MM.1S (cell line): ENCODE data around the gene CASP10.

ENCODE experiments used
- DNase-seq: peaks from one replicate; pipeline ENCODE4 v3.0.0-alpha.2; 2015
- H2AFZ ChIP-seq: fragments of 300-600 bp; sonication (generic); 2 replicates; pipeline ENCODE4 v1.6.0; 2016; ENCODE audit warnings: antibody characterized with exemption, low read length
- H3F3A ChIP-seq: fragments of 300-600 bp; sonication (generic); 2 replicates; pipeline ENCODE4 v1.6.1; 2016; ENCODE audit warnings: mild to moderate bottlenecking, antibody characterized with exemption, low read length, moderate library complexity, mixed read lengths; ENCODE audit not compliant: insufficient read depth
- H3K27ac ChIP-seq: fragments of 300-600 bp; sonication (generic); 2 replicates; pipeline ENCODE4 v1.5.1; 2016; ENCODE audit warnings: mild to moderate bottlenecking, low read length
- H3K27me3 ChIP-seq: fragments of 300-600 bp; sonication (generic); replicated peaks from 2 replicates; pipeline ENCODE4 v1.6.0; 2016; ENCODE audit warnings: low read length; ENCODE audit not compliant: insufficient read depth
- H3K36me3 ChIP-seq: fragments of 300-600 bp; sonication (generic); replicated peaks from 2 replicates; pipeline ENCODE4 v1.6.1; 2016; ENCODE audit warnings: mild to moderate bottlenecking, low read length, mixed read lengths; ENCODE audit not compliant: insufficient read depth
- H3K4me1 ChIP-seq: fragments of 300-600 bp; sonication (generic); 2 replicates; pipeline ENCODE4 v1.6.1; 2016; ENCODE audit warnings: low read length, mixed read lengths
- H3K4me2 ChIP-seq: fragments of 300-600 bp; sonication (generic); 2 replicates; pipeline ENCODE4 v1.6.0; 2016; ENCODE audit warnings: low read depth, low read length
- H3K4me3 ChIP-seq: fragments of 300-600 bp; sonication (generic); 2 replicates; pipeline ENCODE4 v1.5.1; 2016; ENCODE audit warnings: low read length, mixed read lengths
- H3K79me2 ChIP-seq: fragments of 300-600 bp; sonication (generic); 2 replicates; pipeline ENCODE4 v1.6.1; 2016; ENCODE audit warnings: mixed run types, low read length, mixed read lengths
- H3K9ac ChIP-seq: fragments of 300-600 bp; sonication (generic); 2 replicates; pipeline ENCODE4 v1.6.1; 2016; ENCODE audit warnings: low read length, mixed read lengths
- H3K9me2 ChIP-seq: fragments of 300-600 bp; sonication (generic); replicated peaks from 2 replicates; pipeline ENCODE4 v1.6.1; 2016; ENCODE audit warnings: mild to moderate bottlenecking, low read length, mixed read lengths; ENCODE audit not compliant: insufficient read depth
- H3K9me3 ChIP-seq: fragments of 300-600 bp; sonication (generic); replicated peaks from 2 replicates; pipeline ENCODE4 v1.6.1; 2016; ENCODE audit warnings: mild to moderate bottlenecking, low read length, mixed read lengths; ENCODE audit not compliant: insufficient read depth
- H4K20me1 ChIP-seq: fragments of 300-600 bp; sonication (generic); 2 replicates; pipeline ENCODE4 v1.6.1; 2016; ENCODE audit warnings: mild to moderate bottlenecking, low read length, moderate library complexity, mixed read lengths; ENCODE audit not compliant: insufficient read depth
- EZH2 ChIP-seq: fragments of 300-600 bp; sonication (generic); optimal IDR thresholded peaks from 2 replicates; pipeline ENCODE3; 2017; ENCODE audit warnings: low read depth, mild to moderate bottlenecking, antibody characterized with exemption, low read length, mixed read lengths
- EZH2phosphoT487 ChIP-seq: fragments of 300-600 bp; sonication (generic); IDR thresholded peaks from 2 replicates; pipeline ENCODE4 v1.6.1; 2018; ENCODE audit warnings: antibody characterized with exemption, low read length
- TF ChIP-seq, protein P1 (sequence below): fragments of 300-600 bp; sonication (generic); IDR thresholded peaks from 2 replicates; pipeline ENCODE4 v1.5.1; 2016; ENCODE audit warnings: antibody characterized with exemption, low read length, mixed read lengths

The CASP10 gene

DNA sequence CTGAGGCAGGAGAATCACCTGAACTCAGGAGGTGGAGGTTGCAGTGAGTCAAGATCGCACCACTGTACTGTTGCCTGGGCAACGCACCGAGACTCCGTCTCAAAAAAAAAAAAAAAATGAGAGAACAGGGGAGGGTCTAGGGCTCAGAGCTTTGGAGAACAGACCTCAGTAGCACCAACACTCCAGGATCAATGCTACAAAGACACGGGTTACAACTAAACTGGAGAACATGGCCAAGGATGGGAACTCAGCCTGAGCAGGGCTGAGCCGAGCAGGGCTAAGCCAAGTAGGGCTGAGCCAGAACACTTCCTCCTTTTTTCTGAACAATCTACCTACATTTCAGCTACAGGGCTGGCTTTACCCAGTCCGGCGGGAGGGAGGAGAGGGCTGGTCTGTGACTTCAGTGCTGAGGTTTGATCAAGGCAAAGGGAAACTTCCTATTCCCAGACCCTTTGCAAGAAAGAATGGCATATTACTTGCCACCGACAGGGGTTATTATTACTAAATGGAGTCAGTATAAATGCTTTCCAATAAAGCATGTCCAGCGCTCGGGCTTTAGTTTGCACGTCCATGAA is 74.5 kb downstream of the CASP10 start:
- Histone ChIP-seq H3K9me3 (no peaks in the 10 kb centered on the region), H3K9me2 (no peaks in the 10 kb centered on the region), H3K79me2 (peaks cover 72% of the 10 kb centered on the region), H4K20me1 (no peaks in the 10 kb centered on the region), H3K4me1 (peaks cover 41% of the 10 kb centered on the region), H3K27ac (peak overlapping the region; percentile 96), H3K4me2 (peak overlapping the region; percentile 80), H3K27me3 (no peaks in the 10 kb centered on the region), H3K36me3 (no peaks in the 10 kb centered on the region), H3K4me3 (peak overlapping the region; percentile 57), H3F3A (peaks cover 74% of the 10 kb centered on the region), H2AFZ (no peak overlapping the region), H3K9ac (peak overlapping the region; percentile 95)
- no peak for TF ChIP-seq EZH2
- TF ChIP-seq, protein P1, sequence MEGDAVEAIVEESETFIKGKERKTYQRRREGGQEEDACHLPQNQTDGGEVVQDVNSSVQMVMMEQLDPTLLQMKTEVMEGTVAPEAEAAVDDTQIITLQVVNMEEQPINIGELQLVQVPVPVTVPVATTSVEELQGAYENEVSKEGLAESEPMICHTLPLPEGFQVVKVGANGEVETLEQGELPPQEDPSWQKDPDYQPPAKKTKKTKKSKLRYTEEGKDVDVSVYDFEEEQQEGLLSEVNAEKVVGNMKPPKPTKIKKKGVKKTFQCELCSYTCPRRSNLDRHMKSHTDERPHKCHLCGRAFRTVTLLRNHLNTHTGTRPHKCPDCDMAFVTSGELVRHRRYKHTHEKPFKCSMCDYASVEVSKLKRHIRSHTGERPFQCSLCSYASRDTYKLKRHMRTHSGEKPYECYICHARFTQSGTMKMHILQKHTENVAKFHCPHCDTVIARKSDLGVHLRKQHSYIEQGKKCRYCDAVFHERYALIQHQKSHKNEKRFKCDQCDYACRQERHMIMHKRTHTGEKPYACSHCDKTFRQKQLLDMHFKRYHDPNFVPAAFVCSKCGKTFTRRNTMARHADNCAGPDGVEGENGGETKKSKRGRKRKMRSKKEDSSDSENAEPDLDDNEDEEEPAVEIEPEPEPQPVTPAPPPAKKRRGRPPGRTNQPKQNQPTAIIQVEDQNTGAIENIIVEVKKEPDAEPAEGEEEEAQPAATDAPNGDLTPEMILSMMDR = 0 out of 2 replicates have a peak, but pooled peaks have one; percentile 12
- peak; percentile 59 for DNase-seq

DNA sequence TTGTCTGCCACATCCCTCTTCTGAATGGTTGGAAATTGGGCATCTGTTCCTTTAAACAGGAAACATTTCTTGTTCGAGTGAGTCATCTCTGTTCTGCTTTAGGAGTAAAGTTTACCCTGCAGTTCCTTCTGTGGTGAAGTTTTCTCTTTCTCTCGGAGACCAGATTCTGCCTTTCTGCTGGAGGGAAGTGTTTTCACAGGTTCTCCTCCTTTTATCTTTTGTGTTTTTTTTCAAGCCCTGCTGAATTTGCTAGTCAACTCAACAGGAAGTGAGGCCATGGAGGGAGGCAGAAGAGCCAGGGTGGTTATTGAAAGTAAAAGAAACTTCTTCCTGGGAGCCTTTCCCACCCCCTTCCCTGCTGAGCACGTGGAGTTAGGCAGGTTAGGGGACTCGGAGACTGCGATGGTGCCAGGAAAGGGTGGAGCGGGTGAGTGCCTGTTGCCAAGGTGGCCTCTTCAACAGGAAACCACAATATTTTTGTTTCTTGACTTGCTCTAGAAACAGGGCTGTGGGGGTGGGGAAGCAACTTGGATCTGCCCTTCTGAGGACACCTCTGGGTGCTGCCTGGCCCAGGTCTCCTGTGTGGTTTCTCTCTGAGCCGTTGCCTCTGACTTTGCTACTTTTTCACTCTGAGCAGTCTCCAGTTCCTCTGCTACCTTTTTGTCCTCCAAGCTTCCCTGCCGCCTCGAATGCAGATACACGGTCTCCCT is 75.2 kb downstream of the CASP10 start:
- H3F3A ChIP-seq = peaks cover 77% of the 10 kb centered on the region
- H3K79me2 ChIP-seq = peaks cover 72% of the 10 kb centered on the region
- no peaks in the 10 kb centered on the region for H3K9me2 ChIP-seq
- peak overlapping the region; percentile 96 for H3K27ac ChIP-seq
- DNase-seq = peak; percentile 99
- no peak for TF ChIP-seq EZH2phosphoT487
- TF ChIP-seq EZH2 = no peak
- TF ChIP-seq, protein P1 = no peak
- no peaks in the 10 kb centered on the region for H3K9me3 ChIP-seq
- H3K4me2 ChIP-seq = peak overlapping the region; percentile 80
- peak overlapping the region; percentile 81 for H3K4me3 ChIP-seq
- H4K20me1 ChIP-seq = no peaks in the 10 kb centered on the region
- H3K4me1 ChIP-seq = peaks cover 35% of the 10 kb centered on the region
- peak overlapping the region; percentile 95 for H3K9ac ChIP-seq
- no peak overlapping the region for H2AFZ ChIP-seq
- no peaks in the 10 kb centered on the region for H3K27me3 ChIP-seq
- no peaks in the 10 kb centered on the region for H3K36me3 ChIP-seq

DNA sequence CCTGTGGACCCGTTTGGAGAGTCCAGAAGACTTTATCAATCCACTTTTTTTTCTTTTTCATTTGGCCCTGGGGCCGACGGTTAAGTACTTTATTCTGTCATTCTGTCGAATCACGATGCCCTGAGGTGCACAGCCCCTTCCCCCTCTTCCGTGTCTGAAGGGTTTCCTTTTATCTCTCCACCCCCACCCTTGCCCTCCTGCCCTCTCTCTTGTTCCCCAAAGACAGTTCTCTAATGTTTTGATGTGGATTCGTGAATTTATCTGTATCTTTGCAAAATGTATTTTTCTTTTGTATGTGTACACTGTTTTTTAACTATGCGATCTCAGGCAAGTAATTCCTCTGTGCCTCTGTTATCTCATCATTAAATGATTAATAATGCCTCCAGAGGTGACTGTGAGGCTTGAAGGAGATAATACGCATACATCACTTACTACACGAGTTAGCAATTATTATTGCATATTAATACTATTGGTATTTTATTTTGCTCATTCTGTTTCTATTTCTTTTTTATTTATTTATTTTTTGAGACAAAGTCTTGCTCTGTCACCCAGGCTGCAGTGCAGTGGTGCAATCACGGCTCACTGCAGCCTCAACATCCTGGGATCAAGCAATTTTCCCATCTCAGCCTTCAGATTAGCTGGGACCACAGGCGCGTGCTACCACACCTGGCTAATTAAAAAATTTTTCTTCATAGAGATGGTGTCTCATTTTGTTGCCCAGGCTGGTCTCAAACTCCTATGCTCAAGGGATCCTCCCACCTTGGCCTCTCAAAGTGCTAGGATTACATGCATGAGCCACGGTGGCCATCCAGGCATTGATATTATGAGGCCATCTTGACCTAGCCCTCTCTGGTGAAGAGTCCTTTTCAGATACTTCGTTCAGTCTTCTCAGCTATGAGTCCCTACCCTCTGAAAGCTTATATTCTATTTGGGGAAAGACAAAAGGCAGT is 76.0 kb downstream of the CASP10 start:
- H3K9ac ChIP-seq = peak overlapping the region; percentile 95
- peaks cover 36% of the 10 kb centered on the region for H3K4me1 ChIP-seq
- H3K9me3 ChIP-seq = no peaks in the 10 kb centered on the region
- peak overlapping the region; percentile 80 for H3K4me2 ChIP-seq
- no peaks in the 10 kb centered on the region for H3K36me3 ChIP-seq
- peak overlapping the region; percentile 81 for H3K4me3 ChIP-seq
- H3F3A ChIP-seq = peaks cover 81% of the 10 kb centered on the region
- no peak overlapping the region for H2AFZ ChIP-seq
- TF ChIP-seq, protein P1 = no peak; the same call in 1 of the 2 replicates
- TF ChIP-seq EZH2 (no peak), EZH2phosphoT487 (no peak)
- no peak for DNase-seq
- peaks cover 7% of the 10 kb centered on the region; the same call in 1 of the 2 replicates for H4K20me1 ChIP-seq
- H3K79me2 ChIP-seq = peaks cover 74% of the 10 kb centered on the region
- H3K27ac ChIP-seq = peak overlapping the region; percentile 96
- no peaks in the 10 kb centered on the region for H3K9me2 ChIP-seq
- no peaks in the 10 kb centered on the region for H3K27me3 ChIP-seq
